H1 (cell line): Measurements from ENCODE around the gene NEU3. TPM values are rescaled to one million over a fixed set of nuclear protein-coding genes. Genes with fewer than 3 reads are reported as not detected.

Experiments
- CHD7 ChIP-seq: fragments of 300-600 bp; sonication (generic); IDR thresholded peaks from 2 replicates; pipeline ENCODE4 v1.7.1; 2012; ENCODE audit warnings: low read length, moderate library complexity, mild to moderate bottlenecking, inconsistent platforms; ENCODE audit not compliant: insufficient replicate concordance
- KDM5A ChIP-seq: fragments of 200-600 bp; IDR thresholded peaks from 2 replicates; pipeline ENCODE4 v1.7.1; 2012; ENCODE audit warnings: mild to moderate bottlenecking, low read length, inconsistent platforms, mixed read lengths
- YY1 ChIP-seq: IDR thresholded peaks from 2 replicates; pipeline ENCODE4 v1.6.1; 2011; ENCODE audit warnings: low read depth, mild to moderate bottlenecking, low read length
- polyA plus RNA-seq, 7 experiments: library from polyadenylated mRNA; depleted of rRNA in 3 of 7; stranded (reverse) in 5 of 7; unstranded in 2 of 7; fragments of >200 nt in 5 of 7; fragments of 200-250 nt in 2 of 7; gene quantifications; 1 replicate in 5 of 7; 2 replicates in 1 of 7; 4 replicates in 1 of 7; pipeline versions ENCODE4 v1.2.1 to v1.2.3, GENCODE V29; 2011 to 2013; ENCODE audit warnings: missing spikeins in 2 of 7, mixed read lengths in 2 of 7
- total RNA-seq: library from RNA; stranded (reverse); fragmentation: NEBNext Ultra II Directional; extraction: Animal tissue kit (Norgen Biotek cat#: 25700); gene quantifications from 2 replicates; pipeline ENCODE4 v1.2.1, GENCODE V29; 2021

NEU3 gene
- total and polyA plus RNA-seq, 2 of the 8 experiments (the other 6 are each of a cell fraction or from before 2014, with no cell fraction given): 8.9 to 15.6 TPM

- TF ChIP-seq CHD7 (no peak), YY1 (no peak), KDM5A (no peak)
Measured at GRCh38 chr11:74950374-74950969, 38.3 kb upstream of the NEU3 start (continued).
